Neural cell (in vitro differentiated cells): ENCODE measurements around the gene EIF4EBP2. TPM values are rescaled to one million over a fixed set of nuclear protein-coding genes. Genes with fewer than 3 reads are reported as not detected.

ENCODE experiments used
- H2AFZ ChIP-seq: fragments of 200-600, 300-800 bp; sonication (generic), shearing (Covaris generic); 2 replicates; pipeline ENCODE4 v1.6.0; 2014; ENCODE audit warnings: low read depth, mild to moderate bottlenecking, antibody characterized with exemption, low read length, moderate library complexity
- H3F3A ChIP-seq: fragments of 200-600 bp; shearing (Covaris generic); 2 replicates; pipeline ENCODE4 v1.6.1; 2016; ENCODE audit warnings: mild to moderate bottlenecking, moderate library complexity, mixed read lengths, antibody characterized with exemption, low read length; ENCODE audit not compliant: insufficient read depth, poor library complexity, severe bottlenecking
- H3K27ac ChIP-seq: fragments of 200-600, 300-800 bp; sonication (generic), shearing (Covaris generic); 2 replicates; pipeline ENCODE4 v1.5.1; 2014; ENCODE audit warnings: mild to moderate bottlenecking, low read length, moderate library complexity
- H3K27me3 ChIP-seq: fragments of 300-800, 200-600 bp; sonication (generic), shearing (Covaris generic); 2 replicates; pipeline ENCODE4 v1.6.0; 2014; ENCODE audit warnings: mild to moderate bottlenecking, low read depth, low read length, moderate library complexity; ENCODE audit not compliant: insufficient read depth
- H3K36me3 ChIP-seq: fragments of 300-800, 200-600 bp; sonication (generic), shearing (Covaris generic); 2 replicates; pipeline ENCODE4 v1.5.1; 2014; ENCODE audit warnings: mild to moderate bottlenecking, antibody characterized with exemption, low read length, moderate library complexity; ENCODE audit not compliant: insufficient read depth
- H3K4me2 ChIP-seq: fragments of 300-800, 200-600 bp; sonication (generic), shearing (Covaris generic); 2 replicates; pipeline ENCODE4 v1.6.0; 2014; ENCODE audit warnings: mild to moderate bottlenecking, low read length
- H3K4me3 ChIP-seq: fragments of 300-800, 200-600 bp; sonication (generic), shearing (Covaris generic); 2 replicates; pipeline ENCODE4 v1.5.1; 2014; ENCODE audit warnings: mild to moderate bottlenecking, low read length, moderate library complexity
- H3K79me2 ChIP-seq: fragments of 200-600 bp; shearing (Covaris generic); replicated peaks from 2 replicates; pipeline ENCODE4 v1.6.0; 2014; ENCODE audit warnings: mild to moderate bottlenecking, low read length, moderate library complexity; ENCODE audit not compliant: insufficient read depth
- H3K9ac ChIP-seq: fragments of 300-800, 200-600 bp; sonication (generic), shearing (Covaris generic); 2 replicates; pipeline ENCODE4 v1.6.1; 2016; ENCODE audit warnings: mild to moderate bottlenecking, low read length, mixed read lengths
- H3K9me2 ChIP-seq: fragments of 200-600 bp; shearing (Covaris generic); 2 replicates; pipeline ENCODE4 v1.6.1; 2016; ENCODE audit warnings: mild to moderate bottlenecking, low read length, mixed read lengths; ENCODE audit not compliant: insufficient read depth
- H3K9me3 ChIP-seq: fragments of 200-600, 300-800 bp; sonication (generic), shearing (Covaris generic); 2 replicates; pipeline ENCODE4 v1.6.1; 2016; ENCODE audit warnings: mild to moderate bottlenecking, mixed run types, low read length, moderate library complexity, mixed read lengths
- H4K20me1 ChIP-seq: fragments of 200-600 bp; shearing (Covaris generic); 2 replicates; pipeline ENCODE4 v1.6.1; 2016; ENCODE audit warnings: mild to moderate bottlenecking, mixed run types; ENCODE audit not compliant: insufficient read depth
- EP300 ChIP-seq: fragments of 450-650 bp; conservative IDR thresholded peaks from 2 replicates; pipeline ENCODE4 v1.6.1; 2014; ENCODE audit warnings: antibody characterized with exemption, mild to moderate bottlenecking, moderate library complexity; ENCODE audit not compliant: poor library complexity, severe bottlenecking
- EZH2 ChIP-seq: fragments of 200-600, 300-800 bp; shearing (Covaris generic), sonication (generic); IDR thresholded peaks from 2 replicates; pipeline ENCODE4 v1.6.1; 2014; ENCODE audit warnings: antibody characterized with exemption, low read length, borderline replicate concordance, mild to moderate bottlenecking; ENCODE audit not compliant: insufficient read depth, poor library complexity, severe bottlenecking
- MXI1 ChIP-seq: fragments of 450-650 bp; conservative IDR thresholded peaks from 2 replicates; pipeline ENCODE4 v1.6.1; 2014; ENCODE audit warnings: antibody characterized with exemption, mild to moderate bottlenecking; ENCODE audit not compliant: poor library complexity, severe bottlenecking
- POLR2AphosphoS5 ChIP-seq: IDR thresholded peaks from 2 replicates; pipeline ENCODE4 v1.6.1; 2012
- RAD21 ChIP-seq: fragments of 450-650 bp; conservative IDR thresholded peaks from 2 replicates; pipeline ENCODE4 v1.6.1; 2014; ENCODE audit warnings: antibody characterized with exemption, mild to moderate bottlenecking, moderate library complexity
- SMC3 ChIP-seq: fragments of 450-650 bp; conservative IDR thresholded peaks from 2 replicates; pipeline ENCODE4 v1.6.1; 2014; ENCODE audit warnings: antibody characterized with exemption, mild to moderate bottlenecking, moderate library complexity; ENCODE audit not compliant: poor library complexity
- TAF1 ChIP-seq: IDR thresholded peaks from 2 replicates; pipeline ENCODE4 v1.6.1; 2012; ENCODE audit warnings: low read depth
- polyA plus RNA-seq: library from polyadenylated mRNA; depleted of rRNA; stranded (reverse); fragments of >200 nt; gene quantifications from 2 replicates; pipeline ENCODE4 v1.2.3, GENCODE V29; 2014
- TF ChIP-seq, protein P1 (sequence below): IDR thresholded peaks from 2 replicates; pipeline ENCODE4 v1.6.1; 2012; ENCODE audit warnings: borderline replicate concordance
- TF ChIP-seq, protein P2 (sequence below): fragments of 450-650 bp; IDR thresholded peaks from 2 replicates; pipeline ENCODE4 v1.5.1; 2014; ENCODE audit warnings: antibody characterized with exemption, mild to moderate bottlenecking, moderate library complexity; ENCODE audit not compliant: poor library complexity, severe bottlenecking

The EIF4EBP2 gene
- polyA plus RNA-seq, 1 donor from 2014 or later = 51.7 TPM

- TF ChIP-seq RAD21 = peak; percentile 93
- TF ChIP-seq, protein P1, sequence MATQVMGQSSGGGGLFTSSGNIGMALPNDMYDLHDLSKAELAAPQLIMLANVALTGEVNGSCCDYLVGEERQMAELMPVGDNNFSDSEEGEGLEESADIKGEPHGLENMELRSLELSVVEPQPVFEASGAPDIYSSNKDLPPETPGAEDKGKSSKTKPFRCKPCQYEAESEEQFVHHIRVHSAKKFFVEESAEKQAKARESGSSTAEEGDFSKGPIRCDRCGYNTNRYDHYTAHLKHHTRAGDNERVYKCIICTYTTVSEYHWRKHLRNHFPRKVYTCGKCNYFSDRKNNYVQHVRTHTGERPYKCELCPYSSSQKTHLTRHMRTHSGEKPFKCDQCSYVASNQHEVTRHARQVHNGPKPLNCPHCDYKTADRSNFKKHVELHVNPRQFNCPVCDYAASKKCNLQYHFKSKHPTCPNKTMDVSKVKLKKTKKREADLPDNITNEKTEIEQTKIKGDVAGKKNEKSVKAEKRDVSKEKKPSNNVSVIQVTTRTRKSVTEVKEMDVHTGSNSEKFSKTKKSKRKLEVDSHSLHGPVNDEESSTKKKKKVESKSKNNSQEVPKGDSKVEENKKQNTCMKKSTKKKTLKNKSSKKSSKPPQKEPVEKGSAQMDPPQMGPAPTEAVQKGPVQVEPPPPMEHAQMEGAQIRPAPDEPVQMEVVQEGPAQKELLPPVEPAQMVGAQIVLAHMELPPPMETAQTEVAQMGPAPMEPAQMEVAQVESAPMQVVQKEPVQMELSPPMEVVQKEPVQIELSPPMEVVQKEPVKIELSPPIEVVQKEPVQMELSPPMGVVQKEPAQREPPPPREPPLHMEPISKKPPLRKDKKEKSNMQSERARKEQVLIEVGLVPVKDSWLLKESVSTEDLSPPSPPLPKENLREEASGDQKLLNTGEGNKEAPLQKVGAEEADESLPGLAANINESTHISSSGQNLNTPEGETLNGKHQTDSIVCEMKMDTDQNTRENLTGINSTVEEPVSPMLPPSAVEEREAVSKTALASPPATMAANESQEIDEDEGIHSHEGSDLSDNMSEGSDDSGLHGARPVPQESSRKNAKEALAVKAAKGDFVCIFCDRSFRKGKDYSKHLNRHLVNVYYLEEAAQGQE = no peak
- no peak for TF ChIP-seq TAF1
- peak; percentile 23 for TF ChIP-seq MXI1
- TF ChIP-seq EZH2 = no peak
- no peak for TF ChIP-seq EP300
- TF ChIP-seq, protein P2, sequence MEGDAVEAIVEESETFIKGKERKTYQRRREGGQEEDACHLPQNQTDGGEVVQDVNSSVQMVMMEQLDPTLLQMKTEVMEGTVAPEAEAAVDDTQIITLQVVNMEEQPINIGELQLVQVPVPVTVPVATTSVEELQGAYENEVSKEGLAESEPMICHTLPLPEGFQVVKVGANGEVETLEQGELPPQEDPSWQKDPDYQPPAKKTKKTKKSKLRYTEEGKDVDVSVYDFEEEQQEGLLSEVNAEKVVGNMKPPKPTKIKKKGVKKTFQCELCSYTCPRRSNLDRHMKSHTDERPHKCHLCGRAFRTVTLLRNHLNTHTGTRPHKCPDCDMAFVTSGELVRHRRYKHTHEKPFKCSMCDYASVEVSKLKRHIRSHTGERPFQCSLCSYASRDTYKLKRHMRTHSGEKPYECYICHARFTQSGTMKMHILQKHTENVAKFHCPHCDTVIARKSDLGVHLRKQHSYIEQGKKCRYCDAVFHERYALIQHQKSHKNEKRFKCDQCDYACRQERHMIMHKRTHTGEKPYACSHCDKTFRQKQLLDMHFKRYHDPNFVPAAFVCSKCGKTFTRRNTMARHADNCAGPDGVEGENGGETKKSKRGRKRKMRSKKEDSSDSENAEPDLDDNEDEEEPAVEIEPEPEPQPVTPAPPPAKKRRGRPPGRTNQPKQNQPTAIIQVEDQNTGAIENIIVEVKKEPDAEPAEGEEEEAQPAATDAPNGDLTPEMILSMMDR = peak; percentile 96
- TF ChIP-seq SMC3 = peak; percentile 96
- TF ChIP-seq POLR2AphosphoS5 = no peak
- H3K9me2 ChIP-seq = no peaks in the 10 kb centered on the region
- H3K36me3 ChIP-seq = no peaks in the 10 kb centered on the region
- no peaks in the 10 kb centered on the region for H3K27me3 ChIP-seq
- no peak overlapping the region for H3K27ac ChIP-seq
- H3K9ac ChIP-seq = no peak overlapping the region
- H3F3A ChIP-seq = no peaks in the 10 kb centered on the region
- no peak overlapping the region for H2AFZ ChIP-seq
- no peak overlapping the region for H3K4me2 ChIP-seq
- no peaks in the 10 kb centered on the region for H3K9me3 ChIP-seq
- H3K79me2 ChIP-seq = no peaks in the 10 kb centered on the region
- no peaks in the 10 kb centered on the region for H4K20me1 ChIP-seq
- H3K4me3 ChIP-seq = no peak overlapping the region
These were observed 39.8 kb upstream of the EIF4EBP2 start for GRCh38 chr10:70363971-70364771.

DNA sequence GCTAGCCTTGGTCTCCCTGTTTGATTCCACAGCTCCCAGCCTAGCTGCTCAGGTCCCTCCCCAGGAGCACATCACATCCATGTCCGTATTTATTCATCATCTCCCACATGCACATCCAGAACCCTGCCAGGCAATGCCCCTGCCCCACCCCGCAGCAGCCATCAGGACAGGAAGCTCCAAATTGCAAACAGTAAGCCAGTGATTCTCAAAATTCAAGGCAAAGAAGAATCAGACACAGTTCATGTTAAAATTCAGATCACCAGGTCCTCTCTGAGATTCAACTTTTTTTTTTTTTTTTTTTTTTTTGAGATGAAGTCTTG, 39.2 kb upstream of the EIF4EBP2 start:
- H3K79me2 ChIP-seq = no peaks in the 10 kb centered on the region
- H3K27ac ChIP-seq = no peak overlapping the region
- no peaks in the 10 kb centered on the region for H4K20me1 ChIP-seq
- H3K9me3 ChIP-seq = no peaks in the 10 kb centered on the region
- no peaks in the 10 kb centered on the region for H3F3A ChIP-seq
- no peak overlapping the region for H3K9ac ChIP-seq
- no peak overlapping the region for H2AFZ ChIP-seq
- H3K4me2 ChIP-seq = no peak overlapping the region
- H3K4me3 ChIP-seq = no peak overlapping the region
- H3K36me3 ChIP-seq = no peaks in the 10 kb centered on the region
- no peaks in the 10 kb centered on the region for H3K9me2 ChIP-seq
- TF ChIP-seq MXI1 (no peak), TAF1 (no peak), SMC3 (no peak)
- TF ChIP-seq, protein P2 = no peak
- no peaks in the 10 kb centered on the region for H3K27me3 ChIP-seq
